Measurements from ENCODE around the gene SNRNP25. TPM values are rescaled to one million over a fixed set of nuclear protein-coding genes. Genes with fewer than 3 reads are reported as not detected.
A peak's percentile ranks its signal among the peaks of the same experiment; 100 is the strongest.

SNRNP25 gene
- total and polyA plus RNA-seq, 8 donors: 19.1 to 51.5 (median 39.5) TPM

DNA sequence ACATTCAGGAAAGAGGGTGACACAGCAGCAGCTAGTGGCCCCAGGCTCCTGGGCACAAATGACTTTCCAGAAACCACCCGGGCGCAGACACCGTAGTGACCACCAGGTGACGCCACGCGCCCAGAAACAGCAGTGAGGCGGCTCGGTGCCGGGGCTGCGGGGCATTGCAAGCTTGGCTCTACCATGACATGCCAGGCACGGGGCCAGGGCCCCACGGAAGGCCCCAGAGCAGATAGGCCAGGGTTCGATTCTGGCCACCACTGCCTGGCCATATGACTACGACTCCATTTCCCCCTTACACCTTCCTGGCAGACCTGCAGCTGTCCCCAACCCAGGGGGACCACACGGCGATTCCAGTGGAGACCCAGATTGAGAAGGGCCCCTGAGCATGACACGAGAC lies 12.1 kb downstream of the SNRNP25 start:
- peak; percentile 93 for ATAC-seq
- no peaks in the 10 kb centered on the region for H3K9me3 ChIP-seq
- peak in 3 of 4 donors; percentile 78 to 94 (median 80) for DNase-seq
- intact Hi-C loops (cut with DNase I): no loop called here
- TF ChIP-seq, protein P1, sequence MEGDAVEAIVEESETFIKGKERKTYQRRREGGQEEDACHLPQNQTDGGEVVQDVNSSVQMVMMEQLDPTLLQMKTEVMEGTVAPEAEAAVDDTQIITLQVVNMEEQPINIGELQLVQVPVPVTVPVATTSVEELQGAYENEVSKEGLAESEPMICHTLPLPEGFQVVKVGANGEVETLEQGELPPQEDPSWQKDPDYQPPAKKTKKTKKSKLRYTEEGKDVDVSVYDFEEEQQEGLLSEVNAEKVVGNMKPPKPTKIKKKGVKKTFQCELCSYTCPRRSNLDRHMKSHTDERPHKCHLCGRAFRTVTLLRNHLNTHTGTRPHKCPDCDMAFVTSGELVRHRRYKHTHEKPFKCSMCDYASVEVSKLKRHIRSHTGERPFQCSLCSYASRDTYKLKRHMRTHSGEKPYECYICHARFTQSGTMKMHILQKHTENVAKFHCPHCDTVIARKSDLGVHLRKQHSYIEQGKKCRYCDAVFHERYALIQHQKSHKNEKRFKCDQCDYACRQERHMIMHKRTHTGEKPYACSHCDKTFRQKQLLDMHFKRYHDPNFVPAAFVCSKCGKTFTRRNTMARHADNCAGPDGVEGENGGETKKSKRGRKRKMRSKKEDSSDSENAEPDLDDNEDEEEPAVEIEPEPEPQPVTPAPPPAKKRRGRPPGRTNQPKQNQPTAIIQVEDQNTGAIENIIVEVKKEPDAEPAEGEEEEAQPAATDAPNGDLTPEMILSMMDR (IDR thresholded peaks at IDR 0.05): peak; percentile 89 to 95
- peaks cover 0 to under 1% of the 10 kb centered on the region in 2 donors for H3K27me3 ChIP-seq
- no peak overlapping the region for H3K4me3 ChIP-seq
- peaks cover 7 to 29% of the 10 kb centered on the region in 2 donors for H3K4me1 ChIP-seq
- no peak overlapping the region for H3K27ac ChIP-seq
- H3K36me3 ChIP-seq: peaks cover 0 to 40% of the 10 kb centered on the region in 2 donors

DNA sequence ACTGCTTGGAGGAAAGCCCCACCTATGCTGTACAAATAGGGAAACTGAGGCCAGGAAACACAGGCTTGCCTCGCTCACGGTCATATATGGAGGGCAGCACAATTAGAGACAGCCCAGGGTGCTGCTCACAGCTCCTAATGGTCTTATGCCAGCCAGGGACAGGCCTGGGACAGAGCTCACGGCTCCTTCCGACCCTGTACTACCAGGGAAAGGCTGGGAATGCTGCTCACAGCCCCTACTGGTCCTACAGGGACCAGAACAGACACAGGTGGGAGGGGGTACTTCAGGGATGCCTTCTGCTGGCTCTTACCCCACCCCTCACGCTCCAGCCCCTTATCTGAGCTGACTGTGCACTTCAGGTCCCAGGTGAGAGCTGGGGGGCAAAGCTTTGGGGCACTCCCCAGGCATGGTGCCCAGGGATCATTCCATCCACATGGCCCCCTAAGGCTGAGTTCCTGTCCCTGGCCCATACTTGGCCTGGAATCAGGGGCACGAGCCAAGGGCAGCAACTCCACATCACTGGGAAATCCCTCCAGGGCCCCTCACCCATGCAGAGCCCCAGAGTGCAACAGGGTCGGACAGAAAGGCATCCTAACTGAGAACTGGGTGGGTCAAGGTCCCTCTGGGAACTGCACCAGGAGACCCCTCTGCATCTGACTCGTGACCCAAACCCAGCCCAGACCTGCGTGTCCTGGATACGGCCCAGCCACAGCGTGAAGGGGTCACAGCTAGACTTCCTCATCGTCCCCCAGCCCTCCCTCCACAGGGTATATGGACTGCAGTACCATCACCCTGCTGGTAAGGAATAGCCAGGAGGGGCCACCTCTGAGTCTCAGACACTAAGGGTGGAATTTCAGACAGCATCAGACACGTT lies 12.9 kb downstream of the SNRNP25 start:
- peaks cover 12 to 37% of the 10 kb centered on the region in 2 donors for H3K4me1 ChIP-seq
- peak in 1 of 4 donors; percentile 33 for DNase-seq
- no peaks in the 10 kb centered on the region for H3K9me3 ChIP-seq
- no peak for ATAC-seq
- intact Hi-C loops (cut with DNase I): no loop called here
- no peak overlapping the region for H3K27ac ChIP-seq
- peaks cover 0 to 8% of the 10 kb centered on the region in 2 donors for H3K27me3 ChIP-seq
- H3K4me3 ChIP-seq: no peak overlapping the region
- TF ChIP-seq, protein P1 (IDR thresholded peaks at IDR 0.05): no peak
- peaks cover 0 to 32% of the 10 kb centered on the region in 2 donors for H3K36me3 ChIP-seq

DNA sequence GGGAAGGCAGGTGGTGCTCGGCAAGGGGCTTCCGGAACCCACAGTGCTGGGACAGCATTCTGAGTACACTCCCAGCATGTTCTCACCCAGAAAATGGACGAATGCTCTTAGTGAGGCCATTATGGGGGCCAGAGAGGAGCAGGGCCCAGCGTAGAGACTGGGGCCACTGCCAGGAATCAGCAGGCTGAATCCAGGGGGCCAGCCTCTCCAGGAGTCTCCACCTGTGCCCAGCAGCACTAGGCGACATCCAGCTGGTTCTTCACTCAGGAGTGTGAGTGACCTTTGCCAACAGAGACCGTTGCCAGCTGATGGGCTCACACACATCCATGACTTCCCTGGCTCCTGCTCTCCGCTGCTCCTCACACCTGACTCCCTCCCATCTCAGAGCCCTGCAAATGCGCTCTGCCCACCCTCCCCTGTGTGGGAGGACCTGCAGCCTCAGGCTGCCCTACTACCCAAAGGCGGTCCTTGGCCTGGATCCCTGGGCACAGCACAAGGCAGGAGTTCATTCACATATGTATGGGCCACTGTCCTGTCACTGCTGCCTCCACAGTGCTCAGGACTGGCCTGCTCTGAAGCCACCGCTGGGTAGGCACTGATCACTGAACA lies 13.7 kb downstream of the SNRNP25 start:
- peaks cover 12 to 40% of the 10 kb centered on the region in 2 donors for H3K4me1 ChIP-seq
- DNase-seq: peak in 1 of 4 donors; percentile 51
- no peaks in the 10 kb centered on the region for H3K9me3 ChIP-seq
- no peak overlapping the region for H3K27ac ChIP-seq
- peaks cover 0 to 25% of the 10 kb centered on the region in 2 donors for H3K36me3 ChIP-seq
- H3K4me3 ChIP-seq: no peak overlapping the region
- H3K27me3 ChIP-seq: peaks cover 0 to 15% of the 10 kb centered on the region in 2 donors
- ATAC-seq: no peak
- TF ChIP-seq, protein P1 (IDR thresholded peaks at IDR 0.05): no peak
- intact Hi-C loops (cut with DNase I): no loop called here

DNA sequence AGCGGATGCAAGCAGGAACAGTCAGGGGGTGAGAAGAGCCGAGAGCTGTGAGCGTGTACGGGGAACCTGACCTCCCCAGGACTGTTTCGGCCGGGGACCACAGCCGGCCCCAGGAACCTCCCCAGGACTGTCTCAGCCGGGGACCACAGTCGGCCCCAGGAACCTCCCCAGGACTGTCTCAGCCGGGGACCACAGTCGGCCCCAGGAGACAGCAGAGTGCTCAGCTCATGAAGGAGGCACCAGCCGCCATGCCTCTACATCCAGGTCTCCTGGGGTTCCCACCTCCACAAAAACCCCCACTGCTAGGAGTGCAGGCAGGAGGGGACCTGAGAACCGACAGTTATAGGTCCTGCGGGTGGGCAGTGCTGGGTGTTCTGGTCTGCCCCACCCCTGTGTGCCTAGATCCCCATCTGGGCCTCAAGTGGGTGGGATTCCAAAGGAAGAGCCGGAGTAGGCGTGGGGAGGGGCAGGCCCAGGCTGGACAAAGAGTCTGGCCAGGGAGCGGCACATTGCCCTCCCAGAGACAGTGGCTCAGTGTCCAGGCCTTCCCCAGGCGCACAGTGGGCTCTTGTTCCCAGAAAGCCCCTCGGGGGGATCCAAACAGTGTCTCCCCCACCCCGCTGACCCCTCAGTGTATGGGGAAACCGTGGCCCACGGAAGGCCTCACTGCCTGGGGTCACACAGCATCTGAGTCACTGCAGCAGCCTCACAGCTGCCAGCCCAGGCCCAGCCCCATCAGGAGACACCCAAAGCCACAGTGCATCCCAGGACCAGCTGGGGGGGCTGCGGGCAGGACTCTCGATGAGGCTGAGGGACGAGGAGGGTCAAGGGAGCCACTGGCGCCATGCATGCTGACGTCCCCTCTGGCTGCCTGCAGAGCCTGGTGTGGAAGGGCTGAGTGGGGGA lies 14.5 kb downstream of the SNRNP25 start:
- no peak overlapping the region for H3K27ac ChIP-seq
- intact Hi-C loops (cut with DNase I): no loop called here
- DNase-seq (no peak), ATAC-seq (no peak)
- H3K27me3 ChIP-seq: peaks cover 0 to 22% of the 10 kb centered on the region in 2 donors
- H3K9me3 ChIP-seq: no peaks in the 10 kb centered on the region
- H3K4me1 ChIP-seq: peaks cover 12 to 46% of the 10 kb centered on the region in 2 donors
- TF ChIP-seq, protein P1 (IDR thresholded peaks at IDR 0.05): no peak
- peaks cover 0 to 16% of the 10 kb centered on the region in 2 donors for H3K36me3 ChIP-seq
- no peak overlapping the region for H3K4me3 ChIP-seq

Measured in left lung (tissue), 10 donors.